HS-27A (cell line): Measurements from ENCODE around the gene ZNF570.

Experiments
- DNase-seq: peaks from one replicate; pipeline ENCODE4 v3.0.0-alpha.2; 2012; ENCODE audit warnings: low read depth, missing footprints

ZNF570 gene

DNA sequence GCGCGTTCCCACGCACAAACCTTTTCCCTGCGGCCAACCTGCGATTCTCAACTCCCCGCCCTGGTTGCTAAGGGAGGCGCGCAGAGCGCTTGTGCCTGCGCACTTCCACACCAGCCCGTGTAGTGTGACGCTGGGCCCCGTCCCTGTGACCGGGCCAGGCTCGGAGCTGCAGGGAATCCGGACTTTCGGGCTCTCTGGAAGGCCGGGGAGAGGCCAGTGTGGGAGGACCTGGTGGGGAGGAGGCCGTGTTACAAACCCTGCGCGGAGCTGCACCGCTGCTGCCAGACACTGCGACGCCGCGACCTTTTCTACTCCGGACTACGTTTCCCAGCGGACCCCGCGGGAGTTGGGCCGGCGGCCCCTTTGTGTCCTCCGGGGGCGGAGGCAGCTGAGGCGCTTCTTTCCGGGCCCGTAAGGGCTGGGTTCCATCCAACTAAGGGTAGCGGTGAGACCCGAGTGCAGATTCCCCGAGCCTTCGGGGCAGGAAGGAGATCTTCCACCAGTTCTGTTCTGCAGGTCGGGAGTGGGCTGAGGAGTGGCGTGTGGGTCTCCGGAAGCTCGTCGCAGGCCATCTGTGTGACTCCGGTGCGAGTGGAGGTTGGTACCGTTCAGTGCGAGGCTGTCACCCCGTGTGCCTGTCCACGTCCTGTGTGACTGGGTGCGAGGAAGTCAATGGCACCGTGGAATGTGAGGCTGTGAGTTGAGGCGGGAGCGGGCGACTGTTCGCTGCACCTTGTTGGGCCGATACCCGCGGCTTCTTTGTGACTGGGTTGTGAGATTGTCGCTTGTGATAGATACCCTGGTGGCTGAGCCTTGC is at the start of gene ZNF570:
ZNF570 (plus strand) TSS at position 396 of the 817 bp plus-strand sequence. CDS start 999 bp downstream, outside the sequence.
- no peak for DNase-seq

DNA sequence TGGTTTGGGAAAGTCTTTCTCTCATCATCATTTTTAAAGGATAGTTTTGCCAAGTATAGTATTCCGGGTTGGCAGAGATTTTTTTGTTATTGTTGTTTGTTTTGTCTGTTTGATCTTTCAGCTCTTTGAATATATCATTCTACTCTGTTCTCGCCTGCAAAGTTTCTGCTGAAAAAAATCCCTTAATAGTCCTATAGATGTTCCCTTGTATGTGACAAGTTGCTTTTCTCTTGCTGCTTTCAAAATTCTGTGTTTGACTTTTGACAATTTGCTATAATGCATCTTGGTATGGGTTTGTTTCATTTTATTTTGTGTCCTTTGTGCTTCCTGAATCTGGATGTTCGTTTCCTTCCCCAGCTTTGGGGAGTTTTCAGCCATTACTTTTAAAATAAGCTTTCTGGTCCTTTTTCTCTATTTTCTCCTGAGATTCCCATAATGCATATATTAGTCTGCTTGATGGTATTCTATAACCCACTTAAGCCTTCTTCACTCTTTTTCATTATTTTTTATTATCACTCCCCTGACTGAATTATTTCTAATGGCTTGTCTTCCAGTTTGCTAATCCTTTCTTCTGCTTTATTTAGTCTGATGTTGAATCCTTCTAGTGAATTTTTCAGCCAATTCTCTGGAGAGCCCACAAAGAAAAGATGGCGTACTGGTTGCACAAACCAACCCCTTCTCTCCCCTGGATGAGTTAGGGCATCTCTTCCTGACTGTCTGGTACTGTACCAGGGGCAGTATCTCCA is 16.5 kb upstream of the ZNF570 start:
- DNase-seq = no peak

DNA sequence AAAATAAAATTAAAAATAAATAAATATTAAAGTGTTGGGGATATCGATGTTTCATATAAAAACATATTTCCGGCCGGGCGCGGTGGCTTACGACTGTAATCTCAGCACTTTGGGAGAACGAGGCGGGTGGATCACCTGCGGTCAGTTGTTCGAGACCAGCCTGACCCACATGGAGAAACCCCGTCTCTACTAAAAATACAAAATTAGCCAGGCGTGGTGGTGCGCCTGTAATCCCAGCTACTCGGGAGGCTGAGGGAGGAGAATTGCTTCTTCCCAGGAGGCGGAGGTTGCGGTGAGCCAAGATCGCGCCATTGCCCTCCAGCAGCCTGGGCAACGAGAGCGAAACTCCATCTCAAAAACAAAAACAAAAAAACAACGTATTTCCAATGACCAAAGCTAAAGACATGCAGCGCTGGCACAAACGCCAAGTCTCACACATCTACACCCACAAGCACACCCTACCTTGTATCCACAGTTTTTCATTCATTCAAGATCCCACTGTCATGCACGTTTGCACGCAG is 2.8 kb upstream of the ZNF570 start:
- no peak for DNase-seq

DNA sequence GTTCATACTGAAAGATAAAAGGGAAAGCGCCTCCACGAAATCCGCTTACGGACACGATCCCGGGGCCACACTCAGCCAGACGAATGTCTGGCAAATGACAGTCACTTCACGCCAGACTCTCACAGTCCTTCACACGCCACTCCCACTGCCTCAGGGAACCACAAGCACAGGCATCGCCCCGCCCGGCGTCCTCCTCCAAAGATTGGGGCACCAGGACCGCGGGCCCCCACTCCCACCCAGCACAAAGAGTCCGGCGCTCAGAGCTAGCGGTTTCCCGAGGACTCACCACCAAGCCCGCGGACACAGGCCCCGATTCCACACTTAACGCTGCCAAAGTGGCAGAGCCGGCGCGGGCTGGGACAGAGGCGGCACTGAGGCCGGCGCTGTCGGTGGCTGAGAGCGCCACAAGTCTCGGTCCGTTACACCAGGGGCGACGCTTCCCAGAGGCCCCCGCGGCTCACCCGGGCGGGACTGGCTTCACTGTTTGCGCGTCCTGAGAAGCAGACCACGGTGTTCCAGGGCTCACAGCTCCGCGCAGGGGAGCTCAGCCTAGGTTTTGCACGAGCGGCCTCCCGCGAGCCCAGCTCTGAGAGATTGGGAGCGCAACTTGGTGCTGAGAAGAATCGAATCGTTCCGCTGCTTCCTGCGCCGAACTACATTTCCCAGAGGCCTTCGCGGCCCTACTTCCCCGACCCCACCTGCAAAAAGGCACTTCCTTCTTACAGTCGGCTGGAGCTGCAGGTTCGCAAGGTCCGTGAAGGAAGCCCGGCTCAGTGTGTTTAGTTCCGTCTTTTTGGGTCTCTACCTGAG is 2.2 kb upstream of the ZNF570 start, which contains the start of gene ZNF569:
ZNF569 (minus strand) TSS at position 647 of the 810 bp plus-strand sequence. CDS start 22,523 bp downstream, outside the sequence.
- peak; percentile 70 for DNase-seq

DNA sequence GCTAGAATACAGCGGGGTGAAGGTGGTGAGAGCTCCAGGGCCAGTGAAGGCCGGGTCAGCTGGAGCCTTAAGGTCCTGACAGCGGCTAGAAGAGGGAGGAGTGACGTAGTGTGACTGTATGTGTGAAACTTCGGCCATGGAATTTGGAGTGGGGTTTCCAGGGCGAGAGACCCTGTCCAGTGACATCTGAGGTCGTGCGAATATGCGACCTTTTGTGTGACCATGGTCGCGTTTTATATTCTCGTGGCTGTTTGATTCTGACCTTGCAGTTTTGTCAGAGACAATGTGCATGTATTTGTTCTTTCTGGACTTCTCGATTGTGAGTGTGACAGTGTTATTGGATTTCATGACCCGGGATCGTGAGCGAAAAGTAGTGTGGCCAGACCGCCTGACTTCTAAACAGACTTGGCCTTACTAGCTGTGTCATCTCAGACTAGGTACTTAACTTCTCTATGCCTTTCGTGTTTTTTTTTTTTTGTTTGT is 1.5 kb upstream of the ZNF570 start:
- DNase-seq = no peak

DNA sequence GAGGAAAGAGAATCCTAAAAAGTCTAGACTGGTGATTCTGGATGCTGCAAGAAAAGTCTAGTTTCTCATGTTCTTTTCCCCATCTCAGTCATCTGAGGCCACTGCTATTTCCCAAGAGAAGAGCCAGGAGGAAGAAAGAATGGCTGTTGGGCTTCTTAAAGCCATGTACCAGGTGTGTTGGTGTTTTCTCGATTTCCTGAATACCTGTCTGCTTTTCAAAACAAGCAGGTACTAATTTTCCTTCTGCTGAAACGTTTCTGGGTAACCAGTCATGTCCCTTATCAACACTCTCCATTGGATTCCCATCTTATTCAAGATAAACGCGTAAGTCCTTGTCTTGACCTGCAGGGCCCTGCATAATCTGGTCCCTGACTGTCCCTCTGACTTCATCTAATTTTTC is 1.1 kb downstream of the ZNF570 start:
- DNase-seq = no peak

DNA sequence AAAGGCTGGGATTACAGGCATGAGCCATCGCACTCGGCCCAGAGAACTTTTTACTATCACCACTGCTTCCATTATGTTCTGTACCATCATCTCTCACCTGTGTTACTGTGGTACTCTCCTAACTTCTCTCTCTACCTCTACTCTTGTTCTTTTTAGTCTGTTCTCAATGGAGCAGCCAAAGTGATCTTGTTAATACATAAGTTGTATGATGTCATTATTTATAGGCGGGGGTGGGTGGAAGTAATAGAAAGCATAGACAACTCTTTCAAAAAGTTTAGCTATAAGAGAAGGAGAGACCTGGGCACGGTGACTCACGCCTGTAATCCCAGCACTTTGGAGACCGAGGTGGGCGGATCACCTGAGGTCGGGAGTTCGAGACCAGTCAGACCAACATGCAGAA is 3.0 kb downstream of the ZNF570 start:
- no peak for DNase-seq

DNA sequence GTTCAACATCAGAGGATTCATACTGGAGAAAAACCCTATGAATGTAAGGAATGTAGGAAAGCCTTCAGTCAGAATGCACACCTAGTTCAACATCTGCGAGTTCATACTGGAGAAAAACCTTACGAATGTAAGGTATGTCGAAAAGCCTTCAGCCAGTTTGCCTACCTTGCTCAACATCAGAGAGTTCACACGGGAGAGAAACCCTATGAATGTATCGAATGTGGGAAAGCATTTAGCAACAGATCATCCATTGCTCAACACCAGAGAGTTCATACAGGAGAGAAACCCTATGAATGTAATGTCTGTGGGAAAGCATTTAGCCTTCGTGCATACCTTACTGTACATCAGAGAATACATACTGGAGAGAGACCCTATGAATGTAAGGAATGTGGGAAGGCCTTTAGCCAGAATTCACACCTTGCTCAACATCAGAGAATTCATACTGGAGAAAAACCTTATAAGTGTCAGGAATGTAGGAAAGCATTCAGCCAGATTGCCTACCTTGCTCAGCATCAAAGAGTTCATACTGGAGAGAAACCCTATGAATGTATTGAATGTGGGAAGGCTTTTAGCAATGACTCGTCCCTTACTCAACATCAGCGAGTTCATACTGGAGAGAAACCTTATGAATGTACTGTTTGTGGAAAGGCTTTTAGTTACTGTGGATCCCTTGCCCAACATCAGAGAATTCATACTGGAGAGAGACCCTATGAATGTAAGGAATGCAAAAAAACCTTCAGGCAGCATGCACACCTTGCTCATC is 15.4 kb downstream of the ZNF570 start:
- DNase-seq = no peak

DNA sequence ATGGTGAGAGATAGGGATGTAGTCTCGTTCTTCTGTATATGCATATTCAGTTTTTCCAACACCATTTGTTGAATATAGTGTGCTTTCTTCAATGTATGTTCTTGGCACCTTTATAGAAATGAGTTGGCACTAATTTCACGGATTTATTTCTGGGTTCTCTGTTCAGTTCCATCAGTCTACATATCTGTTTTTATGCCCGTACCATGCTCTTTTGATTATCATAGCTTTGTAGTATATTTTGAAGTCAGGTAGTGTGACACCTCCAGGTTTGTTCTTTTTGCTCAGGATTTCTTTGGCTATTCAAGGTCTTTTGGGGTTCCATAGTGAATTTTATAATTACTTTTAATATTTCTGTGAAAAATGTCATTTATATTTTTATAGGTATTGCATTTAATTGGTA is 23.1 kb downstream of the ZNF570 start:
- DNase-seq = no peak

DNA sequence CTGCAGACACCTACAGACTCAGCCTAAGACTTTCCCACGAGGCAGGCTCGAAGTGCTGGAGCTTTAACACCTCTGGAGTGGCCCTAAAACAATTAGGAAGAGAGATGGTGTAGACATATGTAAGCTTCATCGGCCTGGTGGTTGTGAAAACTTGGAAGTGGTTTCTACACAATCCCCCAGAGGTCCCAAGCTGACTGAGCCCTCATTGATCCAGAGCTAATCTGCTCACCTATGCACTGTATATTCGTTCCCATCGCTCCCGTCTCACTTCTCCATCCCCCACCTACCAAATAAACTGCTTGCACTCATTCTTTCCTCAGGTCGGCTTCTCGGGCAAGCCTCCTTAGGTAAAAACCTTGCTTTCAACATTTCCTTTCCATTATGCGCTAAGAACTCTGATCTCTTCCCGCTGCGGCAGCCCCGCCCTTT is 36.8 kb downstream of the ZNF570 start:
- no peak for DNase-seq

DNA sequence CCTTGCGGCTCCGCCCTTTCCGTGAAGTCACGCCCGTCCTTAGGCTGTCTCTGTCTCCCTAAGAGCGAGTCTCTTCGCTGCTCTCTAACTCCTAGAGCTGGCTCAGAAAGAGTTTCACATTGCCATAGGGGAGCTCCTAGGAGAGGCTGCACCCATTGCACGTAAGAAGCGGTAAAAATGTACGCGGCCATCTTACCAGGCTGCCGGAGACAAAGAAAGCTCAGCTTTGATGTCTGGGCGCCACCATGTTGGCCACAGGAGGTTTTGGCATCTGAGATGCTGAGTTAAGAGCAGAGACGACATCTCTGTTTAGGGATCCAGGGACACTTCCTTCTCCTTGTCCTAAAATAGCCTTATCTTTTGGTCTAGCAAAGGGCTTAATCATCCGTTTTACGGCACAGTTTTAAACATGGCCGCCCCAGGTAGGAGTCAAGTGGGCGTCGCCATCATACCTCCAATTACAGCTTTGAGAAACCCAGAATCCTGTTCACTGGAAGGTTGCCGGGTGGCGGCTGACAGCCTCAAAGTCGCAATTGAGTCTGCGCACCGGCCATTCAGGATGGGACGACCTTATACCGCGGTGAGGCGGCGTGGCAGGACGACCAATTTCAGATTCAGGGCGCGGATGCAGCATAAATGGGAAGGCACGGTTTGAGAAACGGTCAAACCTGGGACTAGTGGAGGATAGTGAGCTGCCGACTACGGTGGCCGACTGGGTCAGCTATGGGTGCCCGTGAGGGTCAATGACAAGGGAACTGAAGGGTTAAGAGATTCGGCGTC is 37.4 kb downstream of the ZNF570 start, which contains the start of gene ZNF793:
ZNF793 (plus strand) TSS at position 553 of the 780 bp plus-strand sequence. CDS start 16,501 bp downstream, outside the sequence.
- no peak for DNase-seq

DNA sequence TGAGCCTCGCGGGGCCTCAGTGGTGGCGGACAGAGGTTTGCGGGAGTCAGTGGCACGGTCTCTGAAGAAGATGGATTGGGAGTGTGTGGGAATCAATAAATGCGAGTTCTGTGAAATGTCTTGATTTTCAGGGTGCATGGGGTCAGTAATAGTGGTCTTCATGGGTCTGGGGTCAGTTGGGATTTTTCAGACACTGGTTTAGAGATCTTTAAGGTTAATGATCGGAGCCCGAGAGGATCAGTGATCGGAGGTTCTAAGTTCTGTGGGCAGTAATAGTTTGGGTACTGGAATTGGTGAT is 38.0 kb downstream of the ZNF570 start:
- DNase-seq = no peak

DNA sequence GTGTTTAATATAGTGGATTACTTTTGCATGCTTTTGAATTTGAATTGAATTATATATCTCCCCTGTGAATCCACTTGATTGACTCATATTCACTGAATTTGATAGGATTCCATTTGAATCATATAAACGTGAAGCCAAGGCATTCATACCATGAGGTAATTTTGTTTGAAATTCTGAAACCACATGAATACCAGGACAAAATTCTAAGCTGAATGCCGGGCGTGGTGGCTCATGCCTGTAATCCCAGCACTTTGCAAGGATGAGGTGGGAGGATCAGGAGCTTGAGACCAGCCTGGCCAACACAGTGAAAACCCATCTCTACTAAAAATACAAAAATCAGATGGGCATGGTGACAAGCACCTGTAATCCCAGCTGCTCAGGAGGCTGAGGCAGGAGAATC is 42.0 kb downstream of the ZNF570 start:
- DNase-seq = no peak

DNA sequence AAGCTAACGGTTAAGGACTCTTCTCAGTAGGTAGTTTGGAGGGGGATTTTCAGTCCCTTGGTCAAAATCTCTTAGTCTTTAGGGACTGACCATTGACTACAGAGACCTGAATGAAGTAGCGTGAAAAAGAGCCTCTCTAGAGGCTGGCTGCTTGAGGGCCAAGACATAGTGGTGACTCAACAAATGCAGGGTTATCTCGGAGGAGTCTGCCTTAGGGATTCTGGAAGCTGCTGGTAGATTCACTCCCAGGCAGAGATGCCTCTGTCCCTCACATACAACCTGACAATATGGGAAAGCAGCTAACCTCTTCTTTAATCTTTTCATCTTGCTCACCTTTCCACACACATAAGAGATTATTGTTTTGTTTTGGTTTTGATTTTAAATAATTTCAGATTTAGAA is 42.7 kb downstream of the ZNF570 start:
- no peak for DNase-seq

DNA sequence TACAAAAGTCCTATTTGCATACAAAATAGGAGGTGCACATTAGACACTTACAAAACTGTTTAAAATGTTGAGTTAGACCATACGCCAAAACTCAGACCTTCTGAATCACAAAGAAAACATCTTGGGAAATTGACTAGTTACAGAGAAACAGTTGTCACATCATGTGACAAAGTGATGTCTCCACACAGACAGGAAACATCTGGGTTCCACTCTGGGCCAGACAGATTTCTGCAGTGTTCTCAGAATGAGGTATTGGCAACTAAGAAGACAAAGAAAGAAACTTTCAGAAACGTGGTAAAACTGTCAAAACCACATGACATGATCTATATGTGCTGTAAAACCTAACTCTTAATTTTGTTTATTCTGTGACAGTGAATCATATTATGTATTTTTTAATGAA is 44.2 kb downstream of the ZNF570 start:
- no peak for DNase-seq

DNA sequence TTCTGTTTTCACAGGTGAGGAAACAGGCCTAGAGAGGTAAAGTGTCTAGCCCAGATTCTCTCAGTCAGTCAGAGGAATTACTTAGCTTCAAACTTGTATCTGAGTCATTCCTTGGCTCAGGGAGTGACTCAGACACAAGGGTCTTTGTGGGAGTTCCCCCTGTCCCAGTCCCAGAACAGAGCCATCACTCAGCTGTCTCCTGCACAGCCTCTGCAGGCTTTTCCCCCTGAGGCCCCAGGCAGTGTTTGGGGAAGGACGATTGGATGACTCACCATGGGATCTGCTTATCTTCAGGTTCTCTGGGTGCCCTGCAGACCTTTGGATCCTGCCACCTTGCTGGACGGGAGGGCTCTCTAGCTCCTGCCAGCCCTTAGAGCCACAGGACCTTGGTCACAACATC is 50.7 kb downstream of the ZNF570 start:
- DNase-seq = no peak

DNA sequence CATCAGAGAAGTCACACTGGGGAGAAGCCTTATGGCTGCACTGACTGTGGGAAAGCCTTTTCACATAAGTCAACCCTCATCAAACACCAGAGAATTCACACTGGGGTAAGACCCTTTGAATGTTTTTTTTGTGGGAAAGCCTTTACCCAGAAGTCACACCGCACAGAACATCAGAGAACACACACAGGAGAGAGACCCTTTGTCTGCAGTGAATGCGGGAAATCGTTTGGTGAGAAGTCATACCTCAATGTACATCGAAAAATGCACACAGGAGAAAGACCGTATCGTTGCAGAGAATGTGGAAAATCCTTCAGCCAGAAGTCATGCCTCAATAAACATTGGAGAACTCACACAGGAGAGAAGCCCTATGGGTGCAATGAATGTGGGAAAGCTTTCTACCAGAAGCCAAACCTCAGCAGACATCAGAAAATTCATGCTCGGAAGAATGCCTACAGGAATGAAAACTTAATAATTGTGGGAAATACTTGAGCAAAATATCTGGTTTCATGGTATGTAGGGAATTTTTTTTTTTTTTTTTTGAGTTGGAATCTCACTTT is 68.3 kb downstream of the ZNF570 start:
- DNase-seq = no peak
